Adrenal gland (tissue), 12 donors: ENCODE results near the gene HADHB. TPM values are rescaled to one million over a fixed set of nuclear protein-coding genes. Genes with fewer than 3 reads are reported as not detected.

Source experiments
- DNase-seq, 7 donors: peaks; one replicate each; pipeline ENCODE4 v3.0.0-alpha.2; 2019 to 2020
- H3K27ac ChIP-seq, 5 donors: fragments of 200-600 bp; sonication (generic) in 4 of 5; 1 replicate in 3 of 5; 2 replicates in 2 of 5; pipeline versions ENCODE4 v1.5.1 to v1.8.0; 2016 to 2020; ENCODE audit warnings: mild to moderate bottlenecking in 1 of 5
- H3K27me3 ChIP-seq: fragments of 200-600 bp; 2 replicates; pipeline ENCODE4 v1.8.0; 2021
- H3K36me3 ChIP-seq, 2 donors: fragments of 200-600 bp; replicated peaks in 1 of 2; 1 replicate in 1 of 2; 2 replicates in 1 of 2; pipeline versions ENCODE4 v1.5.1 to v1.8.0; 2018 to 2022
- H3K4me1 ChIP-seq, 2 donors: fragments of 200-600 bp; replicated peaks in 1 of 2; 1 replicate in 1 of 2; 2 replicates in 1 of 2; pipeline versions ENCODE4 v1.5.1 to v1.8.0; 2018 to 2021
- H3K4me3 ChIP-seq, 4 donors: fragments of 200-600 bp; sonication (generic) in 3 of 4; one replicate each; pipeline ENCODE4 v1.5.1; 2016 to 2018
- H3K9me3 ChIP-seq, 3 donors: fragments of 200-600 bp; sonication (generic) in 1 of 3; replicated peaks in 1 of 3; 1 replicate in 2 of 3; 2 replicates in 1 of 3; pipeline versions ENCODE4 v1.5.1 to v1.8.0; 2016 to 2021
- CTCF ChIP-seq, 6 experiments: fragments of 450-650 bp in 4 of 6; fragments of 200-600 bp in 2 of 6; sonication (generic) in 1 of 6; IDR thresholded peaks; 1 replicate in 5 of 6; 2 replicates in 1 of 6; pipeline versions ENCODE4 v1.5.1 to v1.8.0; 2016 to 2021; ENCODE audit warnings: antibody characterized with exemption in 6 of 6, mild to moderate bottlenecking in 2 of 6, moderate library complexity in 1 of 6
- POLR2A ChIP-seq, 2 donors: fragments of 450-650 bp; IDR thresholded peaks; one replicate each; pipeline ENCODE4 v1.6.1; 2017; ENCODE audit warnings: antibody characterized with exemption in 2 of 2, mild to moderate bottlenecking in 2 of 2, moderate library complexity in 1 of 2
- WGBS, 4 donors: extraction: QIAGEN DNeasy Blood & Tissue Kit in 2 of 4; methylation state at CpG; one replicate each; pipeline versions ENCODE4 v1.1.5 to v1.1.7; 2013 to 2017; 5-methylcytosine and 5-hydroxymethylcytosine counted together
- intact Hi-C, 2 donors: fragments of 100-400 bp; cut with DNase I; formaldehyde crosslinking; loops; one replicate each; pipeline versions ENCODE4 v1.14.1 to v1.15.0; 2022 to 2023
- polyA plus RNA-seq, 3 donors: library from polyadenylated mRNA; stranded (reverse); fragments of 200-250 nt in 2 of 3; fragments of 350-450 nt in 1 of 3; fragmentation: Illumina TruSeq in 1 of 3; extraction: RNeasy Lipid Tissue Mini Kit (QIAGEN cat#74804) in 1 of 3; gene quantifications; one replicate each; pipeline ENCODE4 v1.2.3, GENCODE V29; 2013 to 2014
- total RNA-seq, 9 donors: library from RNA; depleted of rRNA in 4 of 9; stranded (reverse); fragments of >200 nt in 4 of 9; fragments of 120-200 nt in 1 of 9; fragmentation: NEBNext Ultra II Directional in 1 of 9; extraction: Animal tissue kit (Norgen Biotek cat#: 25700) in 1 of 9; gene quantifications; one replicate each; pipeline versions ENCODE4 v1.1.0 to v1.2.4, GENCODE V29; 2013 to 2023
- donor health status: healthy with polysubstance abuse.
- donor health status: Bipolar disorder and iron deficiency.
- donor health status: DM: yes; HTN: yes; CAD: no.
- donor health status: DM: no; HTN: no; CAD: no.
- donor health status: DM: no; HTN: no; CAD: no.
- donor health status: DM: yes; HTN: yes; CAD: no.

HADHB gene
- total and polyA plus RNA-seq, 12 donors = 69.6 to 496 (median 364) TPM

- intact Hi-C loops = no loop called here
- Histone ChIP-seq H3K27me3 (no peaks in the 10 kb centered on the region), H3K4me3 (no peak overlapping the region), H3K27ac (no peak overlapping the region), H3K36me3 (peaks cover 0 to 47% of the 10 kb centered on the region in 2 donors), H3K4me1 (no peaks in the 10 kb centered on the region), H3K9me3 (no peaks in the 10 kb centered on the region)
- TF ChIP-seq CTCF (IDR thresholded peaks at IDR 0.05) (no peak), POLR2A (IDR thresholded peaks at IDR 0.05) (no peak)
- WGBS, 4 donors = 81 to 89% (median 82%) methylated on average over 6 of the region's 6 CpGs
- no peak for DNase-seq
Measured at GRCh38 chr2:26217720-26218119, 27.0 kb upstream of the HADHB start.

GRCh38 chr2:26223018-26223417 lies 21.7 kb upstream of the HADHB start:
- no peak for DNase-seq
- no peaks in the 10 kb centered on the region for H3K9me3 ChIP-seq
- peaks cover 0 to 31% of the 10 kb centered on the region in 2 donors for H3K36me3 ChIP-seq
- no peak overlapping the region for H3K27ac ChIP-seq
- TF ChIP-seq POLR2A (IDR thresholded peaks at IDR 0.05) (no peak), CTCF (IDR thresholded peaks at IDR 0.05) (no peak)
- no peaks in the 10 kb centered on the region for H3K27me3 ChIP-seq
- 86 to 100% (median 97%) methylated on average over 1 of the region's 1 CpG for WGBS, 4 donors
- no peaks in the 10 kb centered on the region for H3K4me1 ChIP-seq
- H3K4me3 ChIP-seq = no peak overlapping the region
- intact Hi-C loops = no loop called here

- TF ChIP-seq POLR2A (IDR thresholded peaks at IDR 0.05) (no peak), CTCF (IDR thresholded peaks at IDR 0.05) (no peak)
- intact Hi-C loops = no loop called here
Measured at GRCh38 chr2:26224095-26224494, 20.6 kb upstream of the HADHB start.

GRCh38 chr2:26229595-26229994 lies 15.1 kb upstream of the HADHB start:
- 95 to 97% (median 96%) methylated on average over 3 of the region's 3 CpGs for WGBS, 4 donors
- no peaks in the 10 kb centered on the region for H3K9me3 ChIP-seq
- DNase-seq = no peak
- TF ChIP-seq POLR2A (IDR thresholded peaks at IDR 0.05) = no peak
- H3K27me3 ChIP-seq = no peaks in the 10 kb centered on the region
- H3K4me1 ChIP-seq = no peaks in the 10 kb centered on the region
- no peak overlapping the region for H3K4me3 ChIP-seq
- peaks cover 0 to 72% of the 10 kb centered on the region in 2 donors for H3K36me3 ChIP-seq
- no peak overlapping the region for H3K27ac ChIP-seq
- intact Hi-C loops = no loop called here

More at GRCh38 chr2:26224095-26224494, 20.6 kb upstream of the HADHB start:
- DNase-seq = no peak
- Histone ChIP-seq H3K27ac (no peak overlapping the region), H3K27me3 (no peaks in the 10 kb centered on the region), H3K4me3 (no peak overlapping the region), H3K36me3 (peaks cover 0 to 41% of the 10 kb centered on the region in 2 donors), H3K9me3 (no peaks in the 10 kb centered on the region), H3K4me1 (no peaks in the 10 kb centered on the region)
- WGBS, 4 donors = 90 to 98% (median 95%) methylated on average over 2 of the region's 2 CpGs

- no peak overlapping the region for H3K4me3 ChIP-seq
- H3K27ac ChIP-seq = no peak overlapping the region
- H3K27me3 ChIP-seq = no peaks in the 10 kb centered on the region
- H3K9me3 ChIP-seq = no peaks in the 10 kb centered on the region
- no peaks in the 10 kb centered on the region for H3K4me1 ChIP-seq
- intact Hi-C loops = no loop called here
- WGBS, 4 donors = 92 to 100% (median 98%) methylated on average over 2 of the region's 2 CpGs
- TF ChIP-seq POLR2A (IDR thresholded peaks at IDR 0.05) (no peak), CTCF (IDR thresholded peaks at IDR 0.05) (no peak)
- peaks cover 0 to 85% of the 10 kb centered on the region in 2 donors for H3K36me3 ChIP-seq
- no peak for DNase-seq
Measured at GRCh38 chr2:26230806-26231205, 13.9 kb upstream of the HADHB start.
